ENCODE data around the gene CSNK1G3.

CSNK1G3 gene

GRCh38 chr5:123651234-123651633, 139.3 kb downstream of the CSNK1G3 start:
- no peak for DNase-seq

DNA sequence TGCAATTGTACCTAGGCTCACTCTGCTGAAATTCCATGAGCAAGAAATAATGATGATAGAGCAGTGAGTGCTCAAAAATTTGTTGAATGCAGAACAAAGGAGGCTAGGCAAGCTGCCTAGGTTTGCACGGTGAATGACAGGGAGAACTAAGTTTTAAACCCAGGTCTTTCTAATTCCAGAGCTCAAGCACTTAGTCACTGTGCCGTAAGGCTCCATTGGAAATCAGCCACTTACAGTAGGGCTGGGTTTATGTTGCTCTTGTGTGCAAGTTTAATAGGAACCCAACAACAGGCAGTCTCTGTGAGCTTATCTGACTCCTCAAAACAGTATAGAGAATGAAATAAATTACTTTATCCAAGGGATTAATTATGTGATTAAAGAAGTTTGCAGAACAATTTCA, 147.0 kb downstream of the CSNK1G3 start:
- DNase-seq, result no peak

DNA sequence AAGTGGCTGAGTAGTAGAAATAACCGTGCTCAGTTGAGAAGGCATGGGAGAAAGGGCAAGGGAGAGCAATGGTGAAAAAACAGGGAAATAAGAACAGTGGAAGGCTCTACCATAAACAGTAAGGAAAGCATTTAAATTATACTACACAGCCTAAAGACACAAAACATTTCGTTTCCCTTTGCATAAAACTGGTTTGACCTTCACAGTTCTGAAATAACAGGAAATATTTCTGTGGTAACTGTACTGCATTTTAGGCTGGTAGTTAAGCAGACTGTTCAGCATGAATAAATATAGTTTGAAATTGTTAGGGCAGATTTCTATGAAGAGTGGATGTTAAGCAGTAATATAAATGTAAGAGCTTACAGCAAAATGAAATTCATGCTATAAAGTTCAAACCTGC, 147.5 kb downstream of the CSNK1G3 start:
- DNase-seq, result no peak

DNA sequence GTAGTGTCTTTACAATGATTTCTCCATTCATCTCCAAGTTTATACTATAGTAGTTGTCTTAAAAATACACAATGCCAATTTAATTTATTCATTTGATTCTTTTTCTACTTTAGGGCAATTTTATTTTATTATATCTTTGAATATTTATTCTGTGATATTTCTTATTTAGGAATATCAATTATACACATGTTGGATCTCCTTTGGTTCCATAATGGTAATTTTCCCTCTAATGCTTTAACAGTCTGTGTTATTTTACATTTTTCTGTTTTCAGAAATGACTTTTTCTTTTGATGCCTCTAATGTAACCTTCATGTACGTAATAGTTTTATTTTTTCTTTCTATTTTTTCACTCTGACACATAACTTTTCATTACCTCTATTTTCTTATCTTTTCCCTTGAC, 153.0 kb downstream of the CSNK1G3 start:
- no peak for DNase-seq

- no peak for DNase-seq
These were observed 153.9 kb downstream of the CSNK1G3 start for GRCh38 chr5:123665822-123666371.

Measured in NCI-H146 (cell line).